Measurements from ENCODE around the gene SP5. TPM values are rescaled to one million over a fixed set of nuclear protein-coding genes. Genes with fewer than 3 reads are reported as not detected.
"Not testable (repeated sequence)": the region's sequence is repeated elsewhere in the genome, so short reads cannot be mapped to it uniquely, and the experiment has no call there.

Gene SP5
- total RNA-seq, 2 donors from 2014 or later = 0.16 TPM; not detected in 1

DNA sequence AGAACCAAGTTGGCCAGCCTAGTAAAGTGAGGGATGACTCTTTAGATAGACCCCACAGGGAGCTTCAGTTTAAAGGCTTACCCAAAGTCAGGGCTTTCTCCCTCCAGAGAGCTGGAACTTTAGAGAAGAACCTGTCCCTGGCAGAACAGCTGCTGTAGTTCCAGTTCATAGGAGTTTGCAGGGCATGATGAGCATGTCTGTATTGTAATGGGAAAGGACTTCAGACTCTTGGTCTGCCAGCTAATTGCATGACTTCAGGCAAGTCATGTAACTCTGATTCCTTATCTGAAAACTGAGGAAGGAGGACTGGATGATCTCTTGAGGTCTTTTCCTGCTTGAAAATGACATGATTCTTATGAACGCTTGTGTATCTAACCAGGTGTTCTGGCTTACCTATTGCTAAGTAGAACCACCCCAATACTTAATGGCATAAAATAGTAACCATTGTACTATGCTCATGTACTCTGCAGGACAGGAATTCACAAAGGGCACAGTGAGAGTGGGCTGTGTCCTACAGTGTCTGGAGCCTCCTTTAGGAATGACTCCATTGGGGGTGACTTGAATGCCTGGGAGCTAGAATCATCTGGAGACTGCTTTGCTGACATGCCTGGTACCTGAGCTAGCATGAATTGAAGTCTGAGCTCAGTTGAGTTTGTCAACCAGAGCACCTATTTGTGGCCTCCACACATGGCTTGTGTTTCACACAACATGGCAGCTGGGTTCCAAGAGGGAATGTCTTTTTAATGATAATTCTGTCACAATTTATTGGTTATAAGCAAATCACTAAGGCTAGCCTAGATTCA is 18.9 kb downstream of the SP5 start:
- DNase-seq (no peak), ATAC-seq (no peak)
- intact Hi-C loops (cut with DNase I) = no loop called here

DNA sequence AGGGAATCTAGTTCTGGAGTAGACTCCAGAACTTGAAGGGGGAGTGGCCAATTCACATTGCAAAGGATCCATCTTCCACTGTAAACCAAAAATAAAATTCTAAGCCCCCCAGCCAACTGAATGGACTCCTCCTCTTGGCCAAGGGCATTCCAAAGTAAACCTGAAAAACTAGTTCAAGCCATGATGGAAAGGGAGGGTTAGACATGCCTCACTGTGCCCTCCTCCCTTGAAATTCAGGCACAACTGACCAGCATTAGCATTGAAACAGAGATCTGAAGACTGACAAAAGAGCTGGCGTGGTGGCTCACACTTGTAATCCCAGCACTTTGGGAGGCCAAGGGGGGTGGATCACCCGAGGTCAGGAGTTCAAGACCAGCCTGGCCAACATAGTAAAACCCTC is 19.5 kb downstream of the SP5 start:
- intact Hi-C loops (cut with DNase I); DNase-seq; ATAC-seq: not testable (repeated sequence)

DNA sequence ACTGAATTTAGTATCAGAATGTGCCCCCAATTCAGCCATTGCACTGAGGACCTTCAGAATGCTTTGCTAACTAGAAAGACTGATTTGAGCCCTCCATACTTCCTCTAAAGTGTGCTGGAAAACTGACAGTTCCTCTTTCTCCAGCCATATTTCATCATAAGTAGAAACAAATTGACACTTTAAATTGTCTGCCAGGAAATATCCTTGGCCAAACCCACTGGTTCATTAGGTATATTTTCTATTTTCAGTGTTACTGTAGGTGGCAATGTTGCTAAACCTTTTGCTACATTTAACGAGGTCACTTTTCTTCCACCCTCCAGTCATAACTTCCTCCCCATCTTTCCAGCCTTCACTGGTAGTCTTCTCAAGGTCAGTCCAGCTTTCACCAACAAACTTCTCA is 21.5 kb downstream of the SP5 start:
- ATAC-seq (no peak), DNase-seq (no peak)
- intact Hi-C loops (cut with DNase I) = no loop called here

DNA sequence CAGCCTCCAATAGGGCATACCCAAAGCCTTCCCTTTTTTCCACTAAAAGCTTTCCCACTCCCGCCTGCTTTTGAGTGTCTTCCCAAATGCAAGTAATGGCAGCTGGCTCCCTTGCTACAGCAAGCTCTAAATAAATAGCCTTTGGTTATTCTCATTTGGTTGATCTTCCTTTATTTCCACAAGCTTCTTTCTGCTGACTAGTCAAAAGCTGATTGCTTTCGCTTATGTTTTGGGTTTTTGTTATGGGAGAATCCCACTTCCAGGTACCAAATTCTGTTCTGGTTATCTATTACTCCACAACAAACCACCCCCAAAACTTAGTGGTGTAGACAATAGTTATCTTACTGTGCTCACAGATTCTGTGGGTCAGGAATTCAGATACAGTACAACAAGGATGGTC is 22.3 kb downstream of the SP5 start:
- DNase-seq = no peak
- ATAC-seq = no peak
- intact Hi-C loops (cut with DNase I) = no loop called here

DNA sequence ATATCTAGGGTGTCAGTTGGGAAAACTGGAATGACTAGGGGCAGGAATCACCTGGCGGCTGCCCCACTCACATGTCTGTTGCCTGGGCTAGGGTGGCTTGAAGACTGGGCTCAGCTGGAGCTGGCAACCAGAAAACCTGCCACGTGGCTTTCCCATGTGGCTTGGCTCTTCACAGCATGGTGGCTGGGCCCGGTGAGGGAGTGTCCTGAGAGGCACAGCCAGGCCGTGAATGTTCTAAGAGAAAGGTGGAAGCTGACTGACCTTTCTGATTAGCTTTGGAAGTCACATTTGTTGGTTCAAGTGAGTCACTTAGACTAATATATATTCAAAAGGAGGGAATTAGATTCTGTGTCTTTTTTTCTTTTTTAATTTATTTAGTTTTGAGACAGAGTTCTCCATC is 22.7 kb downstream of the SP5 start:
- no peak for ATAC-seq
- no peak for DNase-seq
- intact Hi-C loops (cut with DNase I) = no loop called here

DNA sequence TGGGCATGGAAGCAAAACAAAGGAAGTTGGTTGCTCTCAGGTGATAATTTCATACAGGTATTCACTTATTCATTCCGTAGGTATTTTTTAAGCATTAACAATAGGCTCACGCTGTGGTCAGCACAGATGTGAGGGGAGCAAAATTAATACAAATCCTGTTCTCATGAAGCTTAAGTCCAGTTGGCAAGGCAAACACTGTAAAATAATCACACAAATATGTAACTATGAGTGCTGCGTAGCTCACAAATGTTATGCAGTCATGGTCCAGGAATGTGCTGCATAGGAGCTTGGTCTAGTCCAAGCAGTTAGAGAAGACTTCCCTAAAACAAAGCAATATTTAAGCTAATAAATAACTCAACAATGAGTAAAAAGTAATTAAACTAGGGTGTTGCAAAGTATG is 23.9 kb downstream of the SP5 start:
- intact Hi-C loops (cut with DNase I) = no loop called here

DNA sequence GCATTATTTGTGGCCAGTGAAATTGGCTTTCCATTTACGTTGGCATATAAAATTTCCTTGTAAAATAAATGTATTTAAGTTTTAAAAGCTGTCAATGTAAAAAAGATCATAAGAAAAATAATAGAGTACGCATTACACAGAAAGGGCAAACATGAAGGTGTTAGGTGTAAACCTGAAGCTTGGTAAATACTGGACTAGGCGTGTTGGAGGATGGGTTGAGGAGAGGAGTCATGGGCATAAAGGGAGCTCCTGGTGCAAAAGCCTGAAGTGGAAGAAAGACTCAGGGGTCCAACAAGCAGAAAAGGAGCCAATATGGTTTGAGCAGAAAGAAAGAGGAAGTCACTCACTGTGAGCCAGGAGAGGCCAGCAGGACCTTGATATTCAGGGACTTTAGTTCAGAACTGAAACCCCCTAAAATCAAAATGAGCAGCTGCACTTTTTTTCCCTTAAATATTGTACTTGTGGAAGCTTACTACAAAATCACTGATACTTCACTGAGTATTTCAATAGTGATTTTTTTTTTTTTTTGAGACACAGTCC is 24.4 kb downstream of the SP5 start:
- ATAC-seq (no peak), DNase-seq (no peak)
- intact Hi-C loops (cut with DNase I) = no loop called here

More for the DNA sequence above, 23.9 kb downstream of the SP5 start:
- DNase-seq (no peak), ATAC-seq (peak in 1 of 2 donors; percentile 87)

DNA sequence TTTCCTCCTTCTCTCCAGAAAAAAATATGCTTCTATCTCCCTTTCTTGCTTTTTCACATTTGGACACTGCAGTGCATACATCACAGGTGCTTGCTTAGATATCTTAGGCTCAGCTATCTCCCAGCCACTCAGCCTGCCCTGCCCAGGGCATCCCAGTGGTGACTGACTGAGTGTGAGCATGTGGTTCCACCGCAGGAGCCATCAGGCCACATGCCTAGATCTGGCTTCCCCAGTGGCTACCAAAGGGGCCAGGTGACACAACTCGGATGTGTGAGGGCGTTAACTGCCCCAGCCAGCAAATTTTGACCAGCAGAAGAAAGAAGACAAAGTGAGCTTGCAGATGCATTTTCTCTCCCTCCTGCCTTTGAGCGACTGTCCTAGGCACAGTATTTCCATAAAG is 25.5 kb downstream of the SP5 start:
- ATAC-seq = no peak
- no peak for DNase-seq
- intact Hi-C loops (cut with DNase I) = no loop called here

DNA sequence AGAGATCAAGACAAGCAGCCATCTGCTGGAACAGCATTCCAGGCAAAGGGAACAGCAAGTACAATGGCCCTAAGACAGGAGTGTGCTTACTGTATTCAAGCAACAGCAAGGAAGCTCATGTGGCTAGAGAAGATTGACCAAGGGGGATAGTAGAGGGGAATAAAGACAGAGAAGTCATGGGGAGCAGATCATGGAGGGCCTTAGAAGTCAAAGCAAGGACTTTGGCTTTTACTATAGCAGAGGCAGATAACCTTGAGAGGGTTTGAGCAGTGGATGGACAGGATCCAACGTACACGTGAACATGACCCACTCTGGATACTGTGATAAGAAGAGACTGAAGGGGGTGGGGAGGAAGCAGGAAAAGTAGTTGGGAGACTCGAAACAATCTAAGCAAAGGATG is 26.9 kb downstream of the SP5 start:
- intact Hi-C loops (cut with DNase I) = no loop called here
- ATAC-seq (no peak), DNase-seq (no peak)

DNA sequence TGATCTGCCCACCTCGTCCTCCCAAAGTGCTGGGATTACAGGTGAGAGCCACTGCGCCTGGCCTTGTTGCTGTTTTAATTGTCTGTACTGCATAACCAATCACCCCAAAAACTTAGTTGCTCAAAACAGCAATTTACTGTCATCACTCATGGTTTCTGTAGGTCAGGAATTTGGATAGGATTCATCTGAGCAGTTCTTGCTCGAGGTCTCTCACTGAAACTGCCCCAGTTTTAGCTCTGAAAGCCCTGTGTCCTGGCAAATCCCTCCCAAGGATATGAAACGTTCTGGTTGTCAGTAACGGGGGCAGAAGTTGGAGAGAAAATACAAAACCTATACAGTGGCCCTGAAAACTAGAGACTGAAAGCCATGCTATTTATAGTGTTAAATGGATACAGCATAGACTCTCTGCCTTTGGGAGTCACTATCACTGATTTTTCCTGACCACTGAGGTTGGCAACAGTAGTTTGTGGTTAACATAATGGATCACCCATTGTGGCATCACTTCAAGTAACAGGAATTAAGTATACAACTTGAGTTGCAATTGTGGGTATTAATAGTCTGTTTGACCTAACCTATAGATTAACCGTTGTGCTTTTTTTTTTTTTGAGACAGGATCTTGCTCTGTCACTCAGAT is 27.9 kb downstream of the SP5 start:
- no peak for ATAC-seq
- DNase-seq = no peak
- intact Hi-C loops (cut with DNase I) = no loop called here

DNA sequence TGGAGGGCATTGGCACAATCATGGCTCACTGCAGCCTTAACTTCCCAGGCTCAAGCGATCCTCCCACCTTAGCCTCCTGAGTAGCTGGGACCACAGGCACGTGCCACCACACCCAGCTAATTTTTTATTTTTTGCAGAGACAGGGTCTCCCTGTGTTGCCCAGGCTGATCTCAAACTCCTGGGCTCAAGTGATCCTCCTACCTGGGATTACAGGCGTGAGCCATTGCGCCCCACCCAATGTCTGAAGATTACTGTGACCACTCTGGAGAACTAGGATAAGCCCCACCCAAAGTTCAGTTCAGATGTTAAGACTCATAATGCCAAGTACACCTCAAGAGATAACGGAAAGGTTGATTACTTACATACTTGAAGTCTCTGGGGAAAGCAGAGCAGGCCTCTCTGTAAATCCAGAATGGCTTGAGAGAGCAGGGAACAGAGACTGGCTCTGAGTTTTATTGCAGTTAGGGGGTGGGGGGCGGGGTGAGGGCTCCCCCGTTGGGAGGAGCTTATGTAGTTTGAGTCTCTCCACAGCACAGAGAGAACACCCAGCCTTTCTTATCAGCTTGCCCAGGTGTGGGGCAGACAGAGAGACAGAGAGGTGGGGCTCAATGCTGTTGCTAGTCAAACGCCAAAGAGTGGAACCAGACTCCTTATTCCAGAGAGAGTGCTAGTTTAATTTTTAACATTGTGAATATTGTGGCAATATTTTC is 28.5 kb downstream of the SP5 start:
- intact Hi-C loops (cut with DNase I) = no loop called here
- no peak for DNase-seq
- no peak for ATAC-seq

DNA sequence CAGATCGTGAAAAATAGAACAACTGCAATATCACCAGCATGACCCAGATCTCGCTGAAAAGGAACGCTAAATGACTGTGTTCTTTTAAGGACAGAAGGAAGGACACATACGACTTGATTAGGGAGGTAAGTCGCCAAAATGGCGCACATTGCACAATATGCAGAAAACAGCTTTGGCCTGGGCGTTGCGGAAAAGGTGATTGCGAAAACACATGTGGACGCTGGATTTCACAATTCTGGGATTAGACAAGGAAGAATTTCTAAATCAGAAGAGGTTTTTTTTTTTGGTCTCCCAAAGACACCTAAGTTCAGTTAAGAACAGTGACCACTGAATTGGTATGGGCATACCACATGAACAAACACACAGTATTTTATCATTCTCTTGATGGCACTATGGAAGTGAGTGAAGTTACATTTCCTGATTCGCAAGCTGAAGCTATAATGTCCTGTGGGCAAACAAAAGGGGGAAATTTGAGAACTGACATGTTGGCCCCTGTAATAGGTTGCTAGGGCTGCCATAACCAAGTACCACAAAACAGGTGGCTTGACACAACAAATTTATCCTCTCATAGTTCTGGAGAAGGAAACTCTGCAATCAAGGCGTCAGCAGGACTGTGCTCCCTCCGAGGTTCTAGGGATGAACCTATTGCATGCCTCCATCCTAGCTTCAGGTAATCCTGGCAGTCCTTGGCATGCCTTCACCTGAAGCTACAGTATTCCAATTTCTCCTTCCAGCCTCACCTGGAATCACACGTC is 29.3 kb downstream of the SP5 start:
- intact Hi-C loops (cut with DNase I) = no loop called here
- no peak for ATAC-seq
- DNase-seq = no peak

DNA sequence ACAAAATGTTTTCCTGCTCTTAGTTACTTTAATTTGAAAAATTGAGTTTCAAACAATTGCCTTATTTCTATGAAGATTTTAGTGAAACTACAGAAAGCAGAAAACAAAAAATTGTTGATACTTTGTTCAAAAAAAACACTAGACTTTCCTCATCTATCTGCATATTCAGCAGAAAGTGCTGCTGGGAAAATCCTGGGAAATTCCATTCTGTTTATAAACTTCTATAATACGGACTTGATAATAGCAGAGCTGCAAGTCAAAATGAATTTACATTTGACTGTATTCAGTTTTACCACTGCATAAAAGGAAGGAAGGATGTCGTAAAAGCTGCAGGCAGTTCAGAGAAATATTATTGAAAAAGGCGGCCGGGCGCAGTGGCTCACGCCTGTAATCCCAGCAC is 30.2 kb downstream of the SP5 start:
- no peak for DNase-seq
- intact Hi-C loops (cut with DNase I) = no loop called here
- no peak for ATAC-seq

DNA sequence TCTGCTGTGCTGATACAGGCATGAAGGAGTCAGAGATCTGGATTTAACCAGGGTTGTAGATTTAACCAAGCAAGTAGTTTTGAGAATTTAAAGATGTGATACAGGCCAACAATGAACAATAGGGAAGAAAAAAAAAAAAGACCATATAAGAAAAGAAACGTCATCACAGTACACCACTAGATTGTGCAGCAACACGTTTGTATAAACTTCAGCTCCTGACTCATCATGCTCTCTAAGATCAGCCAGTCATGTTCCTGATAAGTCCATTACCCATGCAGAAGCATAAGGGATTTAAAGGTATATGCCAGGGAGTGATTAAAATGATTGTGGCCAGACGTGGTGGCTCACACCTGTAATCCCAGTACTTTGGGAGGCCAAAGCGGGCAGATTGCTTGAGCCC is 32.8 kb downstream of the SP5 start:
- no peak for ATAC-seq
- intact Hi-C loops (cut with DNase I) = no loop called here
- no peak for DNase-seq

DNA sequence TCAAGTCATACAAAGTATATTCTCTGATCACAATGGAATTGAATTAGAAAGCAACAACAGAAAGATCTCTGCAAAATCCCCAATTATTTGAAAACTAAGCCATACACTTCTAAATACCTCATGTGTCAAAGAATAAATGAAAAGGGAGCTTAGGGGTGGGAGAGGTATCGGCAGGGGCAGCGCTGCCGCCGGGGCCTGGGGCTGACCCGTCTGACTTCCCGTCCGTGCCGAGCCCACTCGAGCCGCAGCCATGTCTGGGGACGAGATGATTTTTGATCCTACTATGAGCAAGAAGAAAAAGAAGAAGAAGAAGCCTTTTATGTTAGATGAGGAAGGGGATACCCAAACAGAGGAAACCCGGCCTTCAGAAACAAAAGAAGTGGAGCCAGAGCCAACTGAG is 36.4 kb downstream of the SP5 start:
- intact Hi-C loops (cut with DNase I); DNase-seq: not testable (repeated sequence)
- peak; percentile 51 to 65 for ATAC-seq

DNA sequence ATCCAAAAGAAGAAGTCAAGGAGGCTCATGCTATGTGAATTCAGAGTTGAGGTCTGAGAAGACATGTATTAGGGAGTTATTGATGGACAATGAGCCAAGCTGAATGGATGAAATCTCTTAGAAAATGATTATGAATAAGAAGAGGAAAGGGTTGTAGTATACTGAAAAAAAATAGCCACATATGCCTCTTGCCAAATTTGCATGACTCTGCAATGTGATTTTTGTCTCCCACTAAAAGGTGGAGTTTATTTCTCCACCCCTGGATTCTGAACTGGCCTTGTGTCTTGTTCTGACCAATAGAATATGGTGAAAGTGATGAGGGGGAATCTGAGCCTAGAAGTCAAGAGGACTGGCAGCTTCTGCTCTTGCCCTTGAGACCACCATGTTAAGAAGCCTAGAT is 46.4 kb downstream of the SP5 start:
- intact Hi-C loops (cut with DNase I) = no loop called here
- ATAC-seq = no peak
- DNase-seq = no peak

DNA sequence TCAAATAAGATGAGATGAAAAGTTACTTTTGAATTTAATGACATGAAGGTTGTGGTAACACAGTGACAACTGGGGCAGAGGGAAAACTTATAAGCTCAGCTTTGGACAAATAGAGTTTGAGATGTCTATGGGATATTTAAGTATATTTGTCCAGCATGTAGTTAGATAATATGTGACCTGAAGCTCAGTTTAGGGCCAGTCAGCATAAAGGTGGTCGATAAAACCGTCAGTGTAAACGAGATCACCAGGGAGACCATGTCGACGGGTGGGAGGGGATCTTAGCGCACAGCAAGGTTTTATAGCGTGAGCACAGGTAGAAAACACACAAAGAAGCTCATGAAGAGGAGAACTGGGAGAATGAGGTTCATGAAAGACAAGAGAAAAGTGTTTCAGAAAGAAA is 47.6 kb downstream of the SP5 start:
- no peak for DNase-seq
- intact Hi-C loops (cut with DNase I) = no loop called here
- ATAC-seq = no peak

DNA sequence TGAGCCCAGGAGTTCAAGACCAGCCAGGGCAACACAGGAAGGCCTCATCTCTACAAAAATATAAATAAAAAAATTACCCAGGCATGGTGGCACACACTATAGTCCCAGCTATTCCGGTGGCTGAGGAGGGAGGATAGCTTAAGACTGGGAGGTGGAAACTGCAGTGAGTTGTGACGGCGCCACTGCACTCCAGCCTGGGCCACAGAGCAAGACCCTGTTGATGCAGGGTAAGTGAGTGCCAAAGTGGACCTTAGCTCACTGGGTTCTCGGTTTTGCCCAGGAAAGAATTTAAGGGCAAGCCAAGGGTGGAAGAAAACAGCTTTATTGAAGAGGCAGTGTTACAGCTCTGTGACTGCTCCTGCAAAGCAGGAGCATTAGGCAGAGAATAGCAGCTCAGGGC is 48.1 kb downstream of the SP5 start:
- ATAC-seq (no peak), DNase-seq (no peak)
- intact Hi-C loops (cut with DNase I) = no loop called here

DNA sequence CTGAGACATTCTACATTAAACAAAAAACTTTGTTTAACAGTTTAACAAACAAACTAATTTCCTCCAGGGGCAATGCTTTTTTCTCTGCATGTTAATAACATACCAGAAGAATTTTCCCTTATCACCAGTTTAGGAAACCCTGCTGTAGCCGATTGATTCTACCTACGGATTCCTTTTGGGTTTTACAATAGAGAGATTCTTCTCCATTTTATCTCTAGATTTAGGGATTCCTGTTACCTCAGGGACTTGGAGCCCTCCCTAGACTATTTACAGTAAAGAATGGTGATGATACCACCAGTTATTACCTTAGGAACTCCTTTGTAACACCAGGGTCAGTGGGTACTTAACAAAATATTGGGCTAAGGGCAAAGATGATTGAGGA is 49.7 kb downstream of the SP5 start:
- ATAC-seq (no peak), DNase-seq (no peak)
- intact Hi-C loops (cut with DNase I) = loop anchor here in 1 of 2 donors (5.0 kb wide), 1 partner anchor 358 kb away; no protein-coding TSS in a partner anchor

Data from left cardiac atrium (tissue), 4 donors.